ENCODE measurements around the gene ATXN7L3B. TPM values are rescaled to one million over a fixed set of nuclear protein-coding genes. Genes with fewer than 3 reads are reported as not detected.

ATXN7L3B gene
- total and polyA plus RNA-seq, 2 donors from 2014 or later: 23.5 to 35.1 TPM

- no peak for TF ChIP-seq CTCF (IDR thresholded peaks at IDR 0.05; ENCODE audit: borderline replicate concordance, extremely low read depth, insufficient read depth)
- no peaks in the 10 kb centered on the region for H3K36me3 ChIP-seq (ENCODE audit: control insufficient read depth in 2 of 3, insufficient read depth in 3 of 3, low read length in 3 of 3)
- no peak overlapping the region for H3K4me3 ChIP-seq (ENCODE audit: low read length in 3 of 3)
- H3K9me3 ChIP-seq (ENCODE audit: control insufficient read depth in 2 of 3, insufficient read depth in 1 of 3, low read length in 3 of 3): no peaks in the 10 kb centered on the region
- no peak for FAIRE-seq
- H3K27ac ChIP-seq (ENCODE audit: low read depth in 2 of 2, low read length in 2 of 2): no peak overlapping the region
- H3K9ac ChIP-seq (ENCODE audit: low read length in 3 of 3): no peak overlapping the region
- H3K4me1 ChIP-seq (ENCODE audit: control insufficient read depth in 2 of 3, insufficient read depth in 2 of 3, low read depth in 1 of 3, low read length in 3 of 3): no peaks in the 10 kb centered on the region
- no peaks in the 10 kb centered on the region for H3K27me3 ChIP-seq (ENCODE audit: control insufficient read depth, insufficient read depth, low read length)
- DNase-seq: no peak
- intact Hi-C loops (cut with DNase I): no loop called here
These were observed 40.9 kb downstream of the ATXN7L3B start for GRCh38 chr12:74578486-74578885.

DNA sequence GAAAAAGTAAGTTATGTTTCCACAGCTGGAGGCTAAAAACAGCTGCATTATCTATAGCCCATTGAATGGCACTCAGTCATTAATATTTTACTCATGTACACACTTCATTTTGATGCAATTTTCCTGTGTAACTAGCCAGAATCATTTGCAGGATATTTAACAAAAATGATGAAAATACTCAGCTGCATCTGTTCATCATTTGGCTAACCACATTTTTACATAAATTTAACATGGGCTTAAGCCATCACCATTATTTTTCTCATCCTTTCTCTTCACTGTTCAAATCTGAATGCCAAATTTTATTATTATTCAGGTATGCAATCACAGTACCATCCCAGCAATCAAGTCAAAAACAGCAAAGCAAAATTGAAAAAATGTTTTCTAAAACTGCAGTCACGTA, 41.8 kb downstream of the ATXN7L3B start:
- FAIRE-seq (no peak), DNase-seq (no peak)
- no peaks in the 10 kb centered on the region for H3K4me1 ChIP-seq (ENCODE audit: control insufficient read depth in 2 of 3, insufficient read depth in 2 of 3, low read depth in 1 of 3, low read length in 3 of 3)
- no peak for TF ChIP-seq CTCF (IDR thresholded peaks at IDR 0.05; ENCODE audit: borderline replicate concordance, extremely low read depth, insufficient read depth)
- no peak overlapping the region for H3K4me3 ChIP-seq (ENCODE audit: low read length in 3 of 3)
- intact Hi-C loops (cut with DNase I): no loop called here
- H3K36me3 ChIP-seq (ENCODE audit: control insufficient read depth in 2 of 3, insufficient read depth in 3 of 3, low read length in 3 of 3): no peaks in the 10 kb centered on the region
- H3K27me3 ChIP-seq (ENCODE audit: control insufficient read depth, insufficient read depth, low read length): no peaks in the 10 kb centered on the region
- H3K9ac ChIP-seq (ENCODE audit: low read length in 3 of 3): no peak overlapping the region
- H3K9me3 ChIP-seq (ENCODE audit: control insufficient read depth in 2 of 3, insufficient read depth in 1 of 3, low read length in 3 of 3): no peaks in the 10 kb centered on the region
- H3K27ac ChIP-seq (ENCODE audit: low read depth in 2 of 2, low read length in 2 of 2): no peak overlapping the region

- no peaks in the 10 kb centered on the region for H3K27me3 ChIP-seq (ENCODE audit: control insufficient read depth, insufficient read depth, low read length)
- no peaks in the 10 kb centered on the region for H3K9me3 ChIP-seq (ENCODE audit: control insufficient read depth in 2 of 3, insufficient read depth in 1 of 3, low read length in 3 of 3)
- H3K27ac ChIP-seq (ENCODE audit: low read depth in 2 of 2, low read length in 2 of 2): no peak overlapping the region
- intact Hi-C loops (cut with DNase I): no loop called here
- no peak overlapping the region for H3K9ac ChIP-seq (ENCODE audit: low read length in 3 of 3)
- no peak for DNase-seq
- FAIRE-seq: no peak
- no peak overlapping the region for H3K4me3 ChIP-seq (ENCODE audit: low read length in 3 of 3)
- no peaks in the 10 kb centered on the region for H3K4me1 ChIP-seq (ENCODE audit: control insufficient read depth in 2 of 3, insufficient read depth in 2 of 3, low read depth in 1 of 3, low read length in 3 of 3)
- no peaks in the 10 kb centered on the region for H3K36me3 ChIP-seq (ENCODE audit: control insufficient read depth in 2 of 3, insufficient read depth in 3 of 3, low read length in 3 of 3)
- no peak for TF ChIP-seq CTCF (IDR thresholded peaks at IDR 0.05; ENCODE audit: borderline replicate concordance, extremely low read depth, insufficient read depth)
These were observed 42.3 kb downstream of the ATXN7L3B start for GRCh38 chr12:74579981-74580380.

DNA sequence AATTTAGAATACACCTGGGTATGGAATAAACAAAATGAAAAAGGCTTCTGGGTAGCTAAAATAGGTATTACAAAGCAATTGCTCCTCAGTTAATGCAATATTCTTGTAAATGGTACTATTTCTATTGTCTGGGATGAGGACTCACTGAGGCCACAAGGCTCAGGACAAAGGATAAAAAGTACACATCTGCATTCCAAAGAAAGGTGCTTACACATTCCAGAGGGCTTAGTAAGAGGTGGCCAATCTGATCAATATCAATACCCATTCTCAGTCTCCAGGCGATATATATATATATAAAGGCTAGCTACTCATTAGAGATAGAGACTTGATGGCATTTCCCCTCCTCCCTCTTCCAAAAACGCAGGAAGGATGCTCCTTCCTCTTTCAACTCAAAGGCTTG, 43.8 kb downstream of the ATXN7L3B start:
- Histone ChIP-seq H3K27ac (ENCODE audit: low read depth in 2 of 2, low read length in 2 of 2) (no peak overlapping the region), H3K9me3 (ENCODE audit: control insufficient read depth in 2 of 3, insufficient read depth in 1 of 3, low read length in 3 of 3) (no peaks in the 10 kb centered on the region), H3K9ac (ENCODE audit: low read length in 3 of 3) (no peak overlapping the region), H3K4me1 (ENCODE audit: control insufficient read depth in 2 of 3, insufficient read depth in 2 of 3, low read depth in 1 of 3, low read length in 3 of 3) (no peaks in the 10 kb centered on the region), H3K36me3 (ENCODE audit: control insufficient read depth in 2 of 3, insufficient read depth in 3 of 3, low read length in 3 of 3) (no peaks in the 10 kb centered on the region), H3K27me3 (ENCODE audit: control insufficient read depth, insufficient read depth, low read length) (no peaks in the 10 kb centered on the region), H3K4me3 (ENCODE audit: low read length in 3 of 3) (no peak overlapping the region)
- no peak for DNase-seq
- FAIRE-seq: no peak
- intact Hi-C loops (cut with DNase I): no loop called here
- TF ChIP-seq CTCF (IDR thresholded peaks at IDR 0.05; ENCODE audit: borderline replicate concordance, extremely low read depth, insufficient read depth): no peak

All from kidney (tissue), 14 donors.